NCI-H82 (cell line): ENCODE measurements around the gene PDE1A.
"Not testable (repeated sequence)": the region's sequence is repeated elsewhere in the genome, so short reads cannot be mapped to it uniquely, and the experiment has no call there.

Experiments
- DNase-seq: peaks from one replicate; lab custom pipeline; 2025; lab: John Stamatoyannopoulos, UW

Gene PDE1A

GRCh38 chr2:182406221-182406620 lies 20.6 kb downstream of the PDE1A start:
- no peak for DNase-seq

DNA sequence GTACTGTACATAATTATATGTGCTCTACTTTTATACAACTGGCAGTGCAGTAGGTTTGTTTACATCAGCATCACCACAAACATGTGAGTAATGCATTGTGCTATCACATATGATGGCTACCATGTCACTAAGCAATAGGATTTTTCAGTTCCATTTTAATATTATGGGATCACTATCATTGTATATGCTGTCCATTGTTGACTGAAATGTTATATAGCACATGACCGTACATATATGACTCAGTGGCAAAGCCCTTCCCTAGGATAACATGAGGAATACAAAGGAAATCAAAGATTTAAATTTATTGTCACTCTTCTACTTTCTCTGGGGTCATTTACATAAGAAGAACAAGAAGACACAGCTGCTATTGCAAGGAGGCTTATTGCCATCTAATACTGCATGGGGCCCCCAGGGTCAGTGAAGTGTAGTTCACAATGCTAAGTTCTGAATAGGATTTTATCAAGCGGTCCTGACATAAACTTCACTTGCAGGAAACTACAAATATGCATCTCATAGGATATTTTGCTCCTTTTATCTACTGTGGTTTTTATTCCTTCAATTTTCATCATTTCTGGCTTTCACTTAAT lies 21.8 kb downstream of the PDE1A start:
- DNase-seq, result peak; percentile 17

GRCh38 chr2:182404092-182404491 lies 22.7 kb downstream of the PDE1A start:
- DNase-seq, result no peak

DNA sequence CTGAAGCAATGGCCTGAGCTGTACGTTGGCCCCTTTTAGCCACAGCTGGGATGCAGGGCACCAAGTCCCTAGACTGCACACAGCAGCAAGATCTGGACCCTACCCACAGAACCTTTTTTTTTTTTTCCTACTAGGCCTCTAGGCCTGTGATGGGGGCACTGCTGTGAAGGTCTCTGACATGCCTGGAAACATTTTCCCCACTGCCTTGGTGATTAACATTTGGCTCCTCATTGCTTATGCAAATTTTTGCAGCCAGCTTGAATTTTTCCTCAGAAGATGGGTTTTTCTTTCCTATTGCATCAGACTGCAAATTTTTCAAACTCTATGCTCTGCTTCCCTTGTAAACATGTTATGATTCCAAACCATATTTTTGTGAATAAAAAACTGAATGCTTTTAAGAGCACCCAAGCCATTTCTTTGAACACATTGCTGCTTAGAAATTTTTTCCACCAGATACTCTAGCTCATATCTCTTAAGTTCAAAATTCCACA lies 33.5 kb downstream of the PDE1A start:
- no peak for DNase-seq

- DNase-seq, result peak; percentile 17
These were observed 35.4 kb downstream of the PDE1A start for GRCh38 chr2:182391443-182391842.

- DNase-seq, result not testable (repeated sequence)
These were observed 40.5 kb downstream of the PDE1A start for GRCh38 chr2:182386267-182386880.

DNA sequence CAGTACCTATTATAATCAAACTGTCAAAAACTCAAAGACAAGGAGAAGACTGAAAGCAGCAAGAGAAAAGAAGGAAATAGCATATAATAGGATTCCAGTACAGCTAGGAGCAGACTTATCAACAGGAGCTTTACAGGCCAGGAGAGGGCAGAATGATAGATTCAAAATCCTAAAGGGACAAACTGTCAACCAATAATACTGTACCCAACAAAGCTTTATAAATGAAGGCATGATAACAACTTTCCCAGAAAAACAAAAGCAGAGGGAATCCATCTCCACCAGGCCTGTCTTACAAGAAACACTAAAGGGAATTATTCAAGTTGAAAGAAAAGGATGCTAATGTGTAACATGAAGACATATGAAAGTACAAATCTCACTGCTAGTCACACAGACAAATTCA lies 42.0 kb downstream of the PDE1A start:
- DNase-seq, result no peak

GRCh38 chr2:182381225-182381624 lies 45.6 kb downstream of the PDE1A start:
- DNase-seq, result no peak

DNA sequence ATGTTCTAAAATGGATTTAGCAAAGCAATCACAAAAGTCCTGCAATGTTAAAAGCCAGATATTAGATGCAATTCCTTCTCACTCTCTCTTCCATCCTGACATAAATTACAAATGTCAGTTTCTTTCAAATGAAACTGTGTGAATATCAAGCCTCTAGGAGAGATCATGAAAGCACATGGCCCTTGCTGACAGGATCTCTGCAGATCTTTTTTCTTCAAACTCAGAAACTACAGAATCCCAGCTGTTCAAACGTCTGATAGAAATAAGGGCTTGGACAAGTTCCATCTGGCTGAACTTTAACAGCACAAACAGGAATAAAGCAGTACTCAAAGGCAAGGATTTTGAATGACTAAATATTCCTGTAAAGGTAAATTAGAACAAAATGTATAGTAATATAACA lies 47.6 kb downstream of the PDE1A start:
- no peak for DNase-seq

GRCh38 chr2:182378759-182379158 lies 48.1 kb downstream of the PDE1A start:
- DNase-seq, result no peak

DNA sequence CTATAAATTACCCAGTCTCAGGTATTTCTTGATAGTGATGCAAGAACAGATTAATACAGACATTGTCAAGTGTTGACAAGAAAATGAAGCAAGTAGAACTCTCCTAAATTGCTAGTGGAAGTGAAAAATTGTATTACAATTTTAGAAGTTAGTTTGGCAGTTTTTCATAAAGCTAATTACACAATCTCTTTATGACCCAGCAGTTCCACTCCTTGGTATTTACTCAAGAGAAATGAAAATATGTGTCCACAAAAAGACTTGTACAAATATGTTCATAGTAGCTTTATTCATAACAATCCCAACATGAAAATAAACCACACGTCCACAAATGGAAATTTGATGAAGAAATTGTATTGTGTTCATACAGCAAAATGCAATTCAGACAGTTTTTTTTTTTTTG lies 49.4 kb downstream of the PDE1A start:
- DNase-seq, result no peak

- no peak for DNase-seq
These were observed 51.0 kb downstream of the PDE1A start for GRCh38 chr2:182375862-182376261.

- DNase-seq, result no peak
These were observed 54.2 kb downstream of the PDE1A start for GRCh38 chr2:182372661-182373060.

DNA sequence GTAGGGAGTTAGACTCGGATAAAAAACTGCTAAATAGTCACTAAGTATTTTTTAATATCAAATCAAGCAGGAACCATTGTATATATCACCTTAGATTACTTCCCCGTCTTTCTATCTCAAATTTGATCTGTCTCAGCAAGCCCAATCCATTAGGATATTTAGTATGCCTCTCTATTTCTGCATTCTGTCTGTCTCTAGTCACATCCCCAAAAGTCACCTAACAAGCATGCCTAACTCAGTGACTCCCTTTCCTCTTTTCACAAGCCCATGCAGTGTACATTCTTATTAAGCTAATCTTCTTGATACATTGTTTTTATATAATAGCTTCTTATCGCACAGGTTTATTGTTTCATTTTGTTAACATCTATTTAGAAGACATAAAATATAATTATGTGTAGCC lies 57.8 kb downstream of the PDE1A start:
- DNase-seq, result no peak

- DNase-seq, result no peak
These were observed 58.4 kb downstream of the PDE1A start for GRCh38 chr2:182368446-182368845.

DNA sequence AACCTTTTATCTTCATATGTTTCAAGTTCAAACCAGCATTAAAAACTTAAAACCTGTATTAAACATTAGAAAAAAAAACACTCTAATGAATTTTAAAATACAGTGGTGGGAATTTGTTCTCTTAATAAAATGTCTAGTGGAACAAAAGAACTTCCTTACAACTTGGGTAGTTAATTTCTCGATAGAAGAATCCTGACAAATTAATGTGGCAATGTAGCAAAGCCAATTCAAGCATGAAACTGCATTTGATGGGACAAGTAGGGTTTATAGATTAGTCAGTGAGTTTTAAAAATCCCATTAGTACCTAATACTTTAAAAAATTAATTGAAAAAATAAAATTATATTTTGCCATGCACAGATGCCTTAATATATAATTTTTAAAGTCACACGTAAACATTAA lies 59.4 kb downstream of the PDE1A start:
- DNase-seq, result no peak

- no peak for DNase-seq
These were observed 60.2 kb downstream of the PDE1A start for GRCh38 chr2:182366628-182367027.

DNA sequence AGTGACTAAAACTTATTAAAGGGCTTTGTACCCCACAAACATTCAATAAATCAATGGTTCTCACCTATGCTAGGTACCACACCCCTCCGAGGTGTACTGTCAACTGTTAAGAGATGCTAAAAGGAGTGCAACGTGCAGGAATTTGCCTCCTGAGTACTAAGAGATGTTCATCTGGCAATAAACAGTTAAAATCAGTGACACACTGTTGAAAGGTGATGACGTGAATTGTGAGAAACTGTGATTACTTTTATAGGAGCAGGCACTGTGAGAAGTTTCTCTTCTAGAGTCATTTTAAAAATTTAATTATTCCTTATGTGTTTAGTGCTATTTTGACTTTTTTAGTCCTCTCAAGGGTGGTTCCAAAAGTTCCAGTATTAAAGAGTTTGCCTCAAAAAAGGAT lies 61.0 kb downstream of the PDE1A start:
- no peak for DNase-seq

GRCh38 chr2:182361477-182361876 lies 65.4 kb downstream of the PDE1A start:
- no peak for DNase-seq

DNA sequence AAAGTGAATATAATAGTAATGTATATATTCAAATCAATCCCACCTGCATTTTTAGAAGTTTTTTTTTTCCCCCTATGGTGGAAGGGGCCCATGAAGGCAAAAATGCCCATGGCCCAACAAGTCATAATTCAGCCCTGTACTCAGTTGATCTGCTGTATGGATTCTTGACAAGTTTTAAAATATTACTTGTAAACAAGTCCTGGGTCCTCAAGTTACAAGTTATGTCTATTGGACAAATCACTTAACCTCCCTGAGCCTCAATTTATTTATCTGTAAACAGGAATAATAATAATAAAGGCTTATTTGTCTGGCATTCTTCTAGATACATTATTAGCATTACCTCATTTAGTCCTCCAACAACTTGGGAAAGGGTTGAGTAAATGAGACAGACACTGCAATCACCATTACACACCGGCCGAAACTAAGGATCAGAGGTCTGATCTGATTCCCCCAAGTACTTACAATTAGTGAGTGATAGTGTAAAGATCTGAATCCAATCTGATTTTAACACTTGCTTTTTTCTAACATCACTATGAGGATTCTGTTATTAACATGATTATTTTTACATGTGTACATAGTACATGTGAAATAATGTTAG lies 66.1 kb downstream of the PDE1A start:
- no peak for DNase-seq

DNA sequence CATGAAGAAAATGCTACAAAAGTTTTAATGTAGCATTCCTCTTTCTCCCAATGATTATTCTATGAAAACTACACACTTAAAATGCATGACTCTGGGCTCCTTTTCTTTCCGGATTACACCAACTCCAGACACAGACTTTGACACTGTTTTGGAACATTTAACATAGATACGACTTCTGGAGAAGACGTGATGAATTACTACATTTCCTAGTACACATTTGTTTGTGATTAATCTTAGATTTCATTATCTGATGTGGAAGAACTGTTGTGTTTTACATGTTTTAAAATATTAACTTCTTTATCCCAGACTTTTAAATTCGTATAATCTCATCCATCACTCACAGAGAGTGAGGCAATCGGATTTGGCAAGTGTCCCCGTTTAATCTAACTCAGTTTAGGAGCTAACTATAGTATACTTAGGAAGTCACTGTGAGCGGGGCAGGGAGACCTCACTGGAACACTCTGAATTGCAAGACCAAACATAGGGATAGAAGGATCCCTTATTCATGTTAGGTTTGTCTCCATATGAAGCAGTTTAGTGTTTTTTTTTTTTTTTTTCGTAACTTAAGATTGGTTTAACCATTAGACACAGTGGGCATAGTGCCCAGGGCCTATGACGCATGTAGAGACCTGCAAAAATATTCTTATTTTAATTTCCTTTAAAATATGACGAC lies 66.7 kb downstream of the PDE1A start:
- peak; percentile 18 for DNase-seq

DNA sequence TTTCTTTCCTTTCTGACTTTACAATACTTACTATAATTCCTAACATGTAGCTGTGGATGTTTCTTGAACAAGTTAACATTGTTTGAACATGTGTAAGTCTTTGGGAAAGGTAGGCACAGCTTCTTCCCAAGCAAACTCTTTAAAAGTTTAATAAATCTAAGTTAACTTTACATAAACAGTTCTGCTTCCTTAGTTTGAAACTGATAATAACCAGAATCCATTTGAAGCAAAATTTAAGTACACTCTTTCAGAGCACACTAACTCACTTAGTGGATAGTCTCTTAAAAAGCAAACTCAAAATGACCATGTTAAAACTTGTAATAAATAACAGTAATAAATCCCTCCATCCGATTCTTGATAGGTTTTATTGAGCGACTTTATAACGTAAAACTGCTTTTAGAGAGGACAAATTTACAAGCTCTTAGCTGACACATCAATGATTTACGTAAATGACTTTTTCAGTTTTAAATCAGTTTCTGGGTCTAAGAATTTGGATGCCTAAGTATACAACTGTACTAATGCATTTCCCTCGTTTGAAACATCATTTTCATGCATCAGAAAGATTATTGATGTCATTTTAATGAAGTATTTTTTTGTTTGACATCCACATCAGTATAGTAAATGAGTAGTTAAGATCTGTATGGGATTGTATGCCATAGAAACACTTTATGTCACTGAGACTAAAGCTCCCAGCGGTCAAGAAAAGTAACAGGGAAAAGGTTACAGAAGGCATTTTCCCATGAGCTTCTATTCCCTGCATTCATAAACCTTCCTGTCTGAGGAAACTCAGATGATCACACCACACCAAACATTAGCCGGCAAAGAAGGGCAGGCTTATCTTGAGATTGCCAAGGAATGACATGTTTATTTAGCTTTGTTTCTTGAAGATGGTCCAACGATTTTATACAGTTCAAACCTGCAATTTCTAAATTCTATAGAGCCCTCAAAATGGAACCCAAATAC lies 67.5 kb downstream of the PDE1A start:
- DNase-seq, result no peak
